Activated T-cell treated with anti-CD3 and anti-CD28 coated beads for 48 hours (primary cell): ENCODE measurements around the gene PTPN1.
"Not testable (repeated sequence)": the region's sequence is repeated elsewhere in the genome, so short reads cannot be mapped to it uniquely, and the experiment has no call there.

Source experiments
- DNase-seq: peaks from one replicate; pipeline ENCODE4 v3.0.0-alpha.2; 2020; ENCODE audit warnings: low read depth

PTPN1 gene

DNA sequence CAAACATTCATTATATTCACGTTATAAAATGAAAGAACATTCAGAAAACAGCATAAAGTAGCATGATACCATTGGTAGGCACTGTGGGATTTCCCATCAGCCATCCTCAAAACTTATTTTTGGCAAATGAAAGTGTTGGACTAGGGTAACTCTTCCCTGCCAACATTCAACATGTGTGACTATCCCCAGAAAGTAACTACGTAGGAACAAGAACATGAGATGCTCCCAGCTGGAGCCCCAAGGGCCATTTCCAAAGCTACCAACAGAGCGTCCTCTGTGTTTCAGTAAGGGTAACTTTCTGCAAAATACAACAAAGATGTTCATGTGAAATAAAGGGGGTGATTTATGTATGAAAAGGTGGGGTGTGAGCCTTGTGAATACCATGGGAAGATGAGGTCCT lies 28.4 kb upstream of the PTPN1 start:
- DNase-seq, result no peak

DNA sequence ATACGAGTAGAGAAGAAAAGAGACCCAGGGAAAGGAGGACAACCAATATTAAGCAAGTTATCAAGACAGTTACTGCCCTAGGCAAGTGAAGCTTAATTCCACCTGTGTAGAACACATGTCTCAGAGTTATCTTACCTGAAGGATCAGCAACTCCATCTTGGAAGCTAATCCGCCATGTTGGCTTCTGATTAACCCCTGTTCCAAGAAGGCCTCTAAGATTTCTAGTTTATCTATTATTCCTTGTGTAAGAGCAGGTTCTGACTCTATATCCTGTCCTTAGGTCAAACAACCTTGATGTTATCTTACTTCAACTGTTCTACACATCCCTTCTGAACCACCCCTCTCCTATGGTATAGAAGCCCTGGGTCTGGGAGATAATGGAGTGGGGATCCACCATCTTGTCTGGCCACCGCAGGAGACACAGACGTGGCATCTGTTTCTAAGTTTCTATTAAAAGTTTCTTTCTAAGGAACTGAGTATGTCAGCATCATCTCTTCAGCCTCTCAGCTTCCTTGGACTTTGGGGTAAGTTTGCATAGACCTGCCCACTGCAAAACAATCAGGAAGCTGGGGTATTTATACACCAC lies 27.7 kb upstream of the PTPN1 start:
- DNase-seq, result no peak

DNA sequence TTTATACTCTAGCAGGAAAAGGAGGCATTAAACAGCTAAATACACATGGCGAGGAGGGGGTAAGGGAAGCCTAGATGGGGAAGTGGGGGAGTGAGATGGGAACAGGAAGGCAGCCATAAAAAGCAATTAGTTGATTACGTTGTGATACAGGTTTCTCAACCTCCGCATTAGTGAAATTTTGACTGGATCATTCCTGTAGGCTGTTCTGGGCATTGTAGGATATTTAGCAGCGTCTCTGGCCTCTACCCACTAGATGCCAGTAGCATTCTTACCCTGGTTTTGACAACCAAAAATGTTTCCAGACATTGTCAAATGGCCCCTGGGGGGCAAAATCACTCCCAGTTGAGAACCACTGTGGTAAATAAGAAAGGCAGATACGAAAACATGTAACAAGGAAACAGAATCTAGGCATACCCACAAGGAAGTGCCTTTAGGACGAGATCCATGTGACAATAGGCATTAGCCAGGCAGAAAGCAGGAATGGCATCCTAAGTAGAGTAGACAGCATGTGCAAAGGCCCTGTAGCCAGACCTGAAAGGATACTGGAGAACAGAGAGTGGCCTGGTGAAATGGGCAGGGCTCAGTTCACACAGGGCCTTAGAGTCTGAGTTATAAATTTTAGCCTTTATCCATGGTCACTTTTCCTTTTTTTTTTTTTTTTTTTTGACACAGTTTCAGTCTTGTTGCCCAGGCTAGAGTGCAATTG lies 25.8 kb upstream of the PTPN1 start:
- DNase-seq, result no peak

DNA sequence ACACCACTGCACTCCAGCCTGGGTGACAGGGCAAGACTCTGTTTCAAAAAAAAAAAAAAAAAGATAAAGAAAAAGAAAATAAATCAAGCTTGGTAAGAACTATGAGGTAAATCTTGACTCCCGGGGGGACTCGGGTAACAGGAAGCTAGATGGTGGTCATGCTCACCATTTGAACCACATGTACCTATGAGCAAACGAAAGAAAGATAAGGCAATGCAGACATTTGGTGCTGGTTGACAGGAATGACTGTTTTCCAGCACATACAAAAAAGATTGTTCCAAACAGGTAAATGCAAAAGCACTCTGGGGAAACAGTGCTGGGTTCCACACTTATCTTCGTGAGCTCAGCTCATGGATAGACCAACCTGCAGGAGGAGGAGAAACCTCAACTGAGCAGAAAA lies 22.8 kb upstream of the PTPN1 start:
- no peak for DNase-seq

DNA sequence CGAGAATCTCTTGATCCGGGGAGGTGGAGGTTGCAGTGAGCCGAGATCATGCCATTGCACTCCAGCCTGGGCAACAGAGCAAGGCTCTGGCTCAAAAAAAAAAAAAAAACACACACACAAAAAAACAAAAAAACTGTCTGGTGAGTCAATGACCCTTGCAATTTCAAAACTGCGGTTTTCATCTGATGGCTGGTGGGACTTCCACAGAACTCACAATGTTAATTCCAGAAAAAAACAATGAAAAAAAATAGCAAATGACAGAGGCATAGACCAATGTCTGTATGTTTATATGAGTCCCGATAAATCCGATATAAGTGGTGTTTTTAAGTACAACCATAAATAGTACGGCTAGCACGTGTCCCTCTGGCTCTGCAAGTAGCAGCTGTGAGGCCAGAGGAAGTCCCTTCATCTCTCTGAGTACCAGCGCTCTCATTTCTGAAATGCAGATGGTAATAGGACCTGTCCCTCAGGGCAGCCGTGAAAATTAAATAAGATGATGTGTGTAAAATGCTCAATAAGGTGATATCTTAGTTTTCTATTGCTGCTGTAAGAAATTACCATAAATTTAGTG lies 21.9 kb upstream of the PTPN1 start:
- no peak for DNase-seq

DNA sequence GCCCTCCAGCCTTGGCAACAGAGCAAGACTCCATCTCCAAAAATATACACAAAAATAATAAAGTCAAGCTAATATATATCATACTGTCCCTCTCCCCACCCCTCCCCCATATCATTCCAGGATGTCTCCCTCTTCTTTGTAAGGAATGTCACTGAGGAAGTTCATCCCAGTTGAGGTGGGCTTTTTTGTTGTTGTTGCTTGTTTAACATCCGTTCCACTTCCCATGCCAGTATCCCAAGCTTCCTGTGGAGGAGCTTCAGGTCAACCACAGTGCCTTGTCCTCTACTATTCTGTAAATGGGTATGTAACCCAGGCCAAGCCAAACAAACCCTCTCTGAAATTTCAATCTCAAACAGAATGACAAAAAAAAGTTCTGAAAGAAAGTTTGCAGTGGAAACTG lies 19.0 kb upstream of the PTPN1 start:
- no peak for DNase-seq

DNA sequence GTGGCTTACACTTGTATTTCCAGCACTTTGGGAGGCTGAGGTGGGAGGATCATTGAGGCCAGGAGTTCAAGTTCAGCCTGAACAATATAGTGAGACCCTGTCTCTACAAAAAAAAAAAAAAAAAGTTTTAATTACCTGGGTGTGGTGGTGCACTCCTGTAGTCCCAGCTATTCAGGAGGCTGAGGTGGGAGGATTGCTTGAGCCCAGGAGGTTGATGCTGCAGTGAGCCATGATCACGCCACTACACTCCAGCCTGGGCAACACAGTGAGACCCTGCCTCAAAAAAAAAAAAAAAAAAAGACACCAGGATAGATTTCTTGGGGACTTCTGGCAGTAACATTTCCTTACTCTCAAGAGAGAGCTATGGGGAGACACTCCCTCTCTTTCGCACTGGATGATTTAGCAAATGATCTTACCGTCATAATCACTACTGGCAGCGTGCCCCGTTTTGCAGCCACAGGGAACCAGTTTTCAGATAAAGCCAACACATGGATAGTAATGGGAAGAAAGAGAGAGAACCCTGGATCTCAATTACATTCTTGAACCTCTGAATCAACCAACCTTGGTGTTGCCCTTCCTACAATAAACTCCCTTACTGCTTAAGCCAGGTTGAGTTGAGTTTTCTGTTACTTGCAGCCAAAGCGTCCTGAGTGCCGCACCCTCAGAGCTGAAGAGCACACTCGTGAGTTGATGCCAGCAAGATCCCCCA lies 18.1 kb upstream of the PTPN1 start:
- DNase-seq, result no peak

DNA sequence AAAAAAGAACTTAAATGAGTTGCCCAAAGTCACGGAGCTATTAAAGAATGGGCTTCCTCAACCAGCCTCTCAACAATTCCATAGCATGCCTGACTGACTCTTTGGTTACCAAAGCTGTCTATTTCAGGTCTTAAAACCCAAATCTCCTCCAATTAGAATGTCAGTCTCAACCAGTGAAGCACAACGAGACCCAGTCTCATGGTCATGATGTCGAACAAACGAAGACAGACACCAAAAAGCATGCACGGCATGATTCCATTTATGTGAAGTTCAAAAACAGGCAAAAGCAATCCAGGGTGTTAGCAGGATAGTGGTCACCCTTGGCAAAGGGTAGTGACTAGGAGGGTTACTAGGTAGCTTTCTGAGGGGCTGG lies 16.3 kb upstream of the PTPN1 start:
- DNase-seq, result no peak

DNA sequence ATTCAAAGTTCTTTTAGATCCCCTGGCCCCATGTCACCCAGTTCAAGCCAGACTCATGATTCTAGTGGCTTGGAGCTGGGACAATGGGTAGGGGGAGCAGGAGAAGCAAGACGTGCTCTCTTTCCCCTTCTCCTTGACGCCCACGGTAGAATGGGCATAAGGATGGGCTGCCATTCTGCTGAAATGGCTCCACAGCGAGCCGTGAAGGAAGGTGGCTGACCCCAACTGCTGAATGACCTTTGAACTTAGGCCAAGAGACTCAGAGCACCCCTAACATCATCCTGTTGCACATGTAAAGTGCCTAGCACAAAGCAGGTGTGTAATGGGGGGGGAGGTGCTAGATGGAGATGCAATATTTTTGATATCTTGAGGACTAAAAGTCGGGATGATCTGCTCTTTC lies 15.8 kb upstream of the PTPN1 start:
- DNase-seq, result no peak

DNA sequence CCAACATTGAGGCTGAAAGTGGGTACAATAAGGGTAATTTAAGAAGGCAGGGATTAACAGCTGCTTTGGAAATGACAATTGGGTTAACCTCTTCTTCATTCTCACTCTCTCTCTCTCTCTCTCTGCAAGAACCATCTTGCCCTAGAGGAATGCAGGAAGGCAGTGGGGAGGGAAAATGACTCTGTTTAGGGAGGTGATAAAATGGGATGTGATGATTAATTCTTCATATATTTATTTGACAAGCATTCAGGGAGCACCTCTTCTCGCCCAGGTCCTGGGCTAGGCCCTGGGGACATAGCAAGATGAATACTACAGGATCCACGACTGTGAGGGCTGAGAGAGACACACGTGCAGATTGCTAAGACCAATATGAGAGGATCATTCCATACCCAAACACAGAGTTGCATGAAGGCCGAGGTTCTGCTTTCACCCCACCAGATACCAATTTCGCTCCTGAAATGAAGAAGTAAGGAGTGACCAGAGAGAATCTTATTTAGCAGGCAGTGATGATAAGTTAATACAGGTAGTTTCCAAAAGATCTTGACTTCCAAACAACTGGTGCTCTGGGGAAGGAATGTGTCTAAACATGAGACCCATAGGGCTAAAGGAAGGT lies 13.3 kb upstream of the PTPN1 start:
- no peak for DNase-seq

DNA sequence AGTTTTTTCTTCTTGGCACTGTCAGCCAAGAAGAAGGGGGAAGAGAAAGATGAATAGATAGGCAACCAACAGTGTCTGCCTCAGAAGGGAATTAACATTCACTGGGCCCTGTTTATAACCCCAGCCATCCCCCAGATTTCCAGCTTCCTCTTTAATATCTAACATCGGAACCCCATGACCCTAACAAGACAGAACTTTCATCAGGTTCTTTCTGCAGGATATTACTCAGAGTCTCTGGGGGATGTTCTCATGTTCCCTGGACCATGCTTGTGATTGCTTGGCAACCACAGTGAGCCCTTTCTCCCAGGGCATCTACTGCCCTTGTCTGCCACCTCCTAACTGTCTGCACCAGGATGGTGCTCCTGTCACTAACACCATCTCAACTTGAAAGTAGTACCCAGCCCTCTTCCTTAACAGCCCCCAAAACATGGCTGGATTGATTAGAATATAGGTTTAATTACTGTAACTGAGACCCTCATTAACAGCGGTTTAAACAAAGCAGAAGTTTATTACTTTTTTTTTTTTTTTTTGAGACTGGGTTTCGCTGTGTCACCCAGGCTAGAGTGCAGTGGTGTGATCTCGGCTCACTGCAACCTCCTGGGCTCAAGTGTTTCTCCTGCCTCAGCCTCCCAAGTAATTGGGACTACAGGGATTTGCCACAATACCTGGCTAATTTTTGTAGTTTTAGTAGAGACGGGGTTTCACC lies 12.0 kb upstream of the PTPN1 start:
- DNase-seq, result no peak

DNA sequence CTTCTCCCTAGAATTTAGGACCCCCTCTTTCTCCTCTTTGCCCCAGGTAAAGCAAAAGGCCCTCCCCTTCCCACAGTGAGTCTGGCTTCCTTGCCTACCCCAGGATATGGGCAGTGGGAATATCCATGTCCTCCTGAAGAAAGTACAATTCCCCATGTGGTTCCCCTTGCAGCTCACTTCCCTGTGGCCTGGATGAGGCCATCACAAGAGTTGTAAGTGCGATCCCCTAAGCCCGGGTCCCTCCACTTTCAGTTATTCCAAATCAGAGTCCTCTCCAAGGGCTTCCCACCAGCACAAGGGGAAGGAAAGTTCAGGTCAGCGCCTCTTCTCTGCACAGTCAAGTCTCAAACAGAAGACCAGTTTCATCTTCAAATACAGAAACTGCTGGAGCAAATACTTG lies 10.2 kb upstream of the PTPN1 start:
- DNase-seq, result no peak

DNA sequence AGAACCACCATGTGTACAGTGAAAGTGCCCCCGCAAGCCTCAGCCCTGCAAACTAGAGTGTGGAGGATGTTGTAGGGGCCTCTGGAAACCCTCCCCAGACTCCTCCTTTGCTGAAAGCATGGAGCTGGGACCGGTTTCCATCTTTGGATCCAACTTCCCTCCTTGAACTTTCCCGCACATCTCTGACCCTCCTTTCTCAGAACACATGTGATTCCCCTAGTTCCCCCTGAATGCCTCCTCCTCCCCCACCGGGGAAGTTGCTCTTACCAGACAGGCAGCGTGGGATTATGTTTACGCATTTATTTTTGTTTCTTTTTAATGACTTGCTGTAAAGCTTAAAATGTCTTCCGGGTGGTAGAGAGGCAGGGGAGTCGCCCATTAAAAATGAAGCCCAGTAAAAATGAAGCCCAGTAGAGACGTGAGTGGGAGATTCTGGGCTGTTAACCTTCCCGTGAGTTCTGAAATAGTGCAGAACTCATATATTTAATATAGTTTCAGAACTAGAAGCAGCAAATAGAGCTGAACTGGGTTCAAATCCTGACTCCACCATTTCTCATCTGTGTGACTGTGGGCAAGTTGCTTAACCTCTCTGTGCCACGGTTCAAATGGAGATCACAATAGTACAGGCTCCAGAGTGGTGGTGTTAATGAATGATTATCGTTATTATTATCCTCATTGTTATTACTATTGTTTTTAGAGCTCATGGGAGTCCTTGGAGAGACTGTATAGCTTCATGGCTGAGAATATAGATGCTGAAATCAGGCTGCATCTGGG lies 8.0 kb upstream of the PTPN1 start:
- no peak for DNase-seq

DNA sequence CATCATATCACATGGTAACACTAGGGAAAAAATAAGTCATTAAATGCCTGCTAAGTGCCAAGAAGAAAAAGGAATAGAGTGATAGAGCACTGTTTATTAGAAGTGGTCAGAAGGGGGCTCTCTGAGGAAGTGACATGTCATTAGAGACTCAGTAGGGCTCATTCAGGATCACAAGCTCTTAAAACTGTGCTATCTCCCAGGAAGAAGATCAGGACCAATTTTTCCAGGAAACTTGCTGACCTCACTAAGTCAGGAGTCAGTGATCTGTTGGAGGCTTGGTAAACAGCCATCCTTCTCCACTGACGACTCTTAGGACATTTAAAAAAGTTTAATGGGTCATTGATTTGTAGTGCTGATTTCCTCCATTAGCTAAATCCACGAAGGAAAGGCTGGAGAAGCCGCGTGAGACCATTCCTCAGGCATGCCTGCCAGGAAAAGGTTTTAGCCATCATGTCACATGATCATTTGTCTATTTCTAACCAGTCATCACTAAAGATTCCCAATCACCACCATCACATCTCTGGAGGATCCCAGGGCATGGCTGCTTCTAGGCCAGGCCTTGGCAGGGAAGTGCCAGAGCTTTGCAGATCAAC lies 5.9 kb upstream of the PTPN1 start:
- DNase-seq, result no peak

DNA sequence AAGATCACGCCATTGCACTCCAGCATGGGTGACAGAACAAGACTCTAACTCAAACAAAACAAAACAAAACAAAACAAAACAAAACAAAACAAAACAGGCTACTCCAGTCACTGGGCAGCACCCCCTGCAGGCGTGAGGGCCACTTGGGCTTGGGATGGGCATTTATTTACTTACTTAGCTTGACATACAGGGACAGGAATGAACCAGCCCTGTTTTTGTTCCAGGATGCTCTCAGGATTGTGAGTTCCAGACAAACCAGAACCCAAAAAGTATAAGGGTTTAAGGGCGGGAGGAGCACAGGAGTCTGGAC lies 4.0 kb upstream of the PTPN1 start:
- DNase-seq, result no peak

DNA sequence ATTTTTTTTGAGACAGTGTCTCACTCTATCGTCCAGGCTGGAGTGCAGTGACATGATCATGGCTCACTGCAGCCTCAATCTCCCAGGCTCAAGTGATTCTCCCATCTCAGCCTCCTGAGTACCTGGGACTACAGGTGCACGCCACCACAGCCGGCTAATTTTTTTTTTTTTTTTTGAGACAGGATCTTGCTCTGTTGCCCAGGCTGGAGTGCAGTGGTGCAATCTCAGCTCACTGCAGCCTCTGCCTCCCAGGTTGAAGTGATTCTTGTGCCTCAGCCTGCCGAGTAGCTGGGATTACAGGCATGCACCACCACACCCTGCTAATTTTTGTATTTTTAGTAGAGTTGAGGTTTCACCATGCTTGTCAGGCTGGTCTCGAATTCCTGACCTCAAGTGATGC lies 2.4 kb upstream of the PTPN1 start:
- DNase-seq, result not testable (repeated sequence)

DNA sequence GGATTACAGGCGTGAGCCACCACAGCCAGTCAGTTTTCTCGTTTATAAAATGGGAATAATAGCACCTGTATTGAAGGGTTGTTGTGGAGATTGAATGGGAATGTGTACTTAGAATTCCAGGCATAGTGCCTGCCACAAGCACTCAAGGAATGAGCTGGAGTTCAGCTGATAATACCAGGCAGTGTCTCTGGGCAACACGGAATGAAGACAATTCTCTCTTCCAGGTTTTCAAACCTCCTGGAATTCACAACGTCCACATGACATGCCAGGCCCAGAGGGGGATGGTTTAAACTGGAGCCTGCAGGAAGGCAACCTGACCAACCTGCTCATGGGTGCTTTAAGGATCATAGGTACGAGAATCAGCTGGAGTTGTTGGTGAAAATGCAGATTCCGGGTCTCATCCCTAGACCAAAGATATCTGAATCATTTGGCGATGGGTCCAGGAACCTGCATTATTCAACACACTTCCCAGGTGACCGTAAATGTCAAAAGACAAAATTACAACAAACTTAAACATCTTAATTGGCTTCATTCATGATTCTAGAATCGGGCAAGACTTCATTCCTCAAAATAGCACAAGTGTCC lies 1.9 kb upstream of the PTPN1 start:
- DNase-seq, result no peak

DNA sequence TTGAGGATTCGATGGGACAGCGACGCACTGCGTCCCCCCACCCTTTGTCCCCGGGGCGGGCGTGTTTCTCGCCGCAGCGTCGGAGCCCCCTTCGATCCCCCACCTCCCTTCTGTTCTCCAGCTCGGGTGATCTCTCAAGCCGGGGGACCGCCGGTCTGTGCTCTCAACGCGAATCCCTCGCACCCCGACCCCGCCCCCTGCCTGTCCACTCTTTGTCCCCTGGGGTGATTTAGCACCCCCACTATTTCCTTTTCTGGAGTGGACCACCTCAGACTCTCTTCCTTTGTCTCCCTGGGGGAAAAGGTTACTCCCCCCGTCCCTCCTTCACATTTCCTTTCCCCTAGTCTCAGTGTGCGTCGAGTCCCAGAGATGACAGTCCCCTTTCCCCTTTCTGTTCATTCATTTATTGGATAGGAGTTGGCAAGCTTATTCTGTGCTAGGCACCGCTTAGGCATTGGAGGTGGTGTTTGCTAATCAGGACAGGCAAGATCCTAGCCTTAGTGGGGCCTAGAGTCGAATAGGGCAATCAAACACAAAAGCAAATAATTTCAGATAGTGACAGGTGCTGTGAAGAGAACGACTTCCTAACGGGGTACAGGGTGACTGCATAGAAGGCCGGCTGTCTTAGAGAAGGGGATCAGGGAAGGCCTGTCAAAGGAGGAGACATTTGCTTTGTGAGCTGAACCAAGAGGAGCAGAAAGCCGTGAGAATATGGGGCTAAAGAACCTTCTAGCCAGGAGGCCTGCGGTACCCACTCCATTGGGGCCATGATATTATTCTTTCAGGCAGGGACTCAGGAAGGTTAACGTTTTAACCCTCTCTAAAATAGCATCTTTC lies 741 bp downstream of the PTPN1 start:
- no peak for DNase-seq

DNA sequence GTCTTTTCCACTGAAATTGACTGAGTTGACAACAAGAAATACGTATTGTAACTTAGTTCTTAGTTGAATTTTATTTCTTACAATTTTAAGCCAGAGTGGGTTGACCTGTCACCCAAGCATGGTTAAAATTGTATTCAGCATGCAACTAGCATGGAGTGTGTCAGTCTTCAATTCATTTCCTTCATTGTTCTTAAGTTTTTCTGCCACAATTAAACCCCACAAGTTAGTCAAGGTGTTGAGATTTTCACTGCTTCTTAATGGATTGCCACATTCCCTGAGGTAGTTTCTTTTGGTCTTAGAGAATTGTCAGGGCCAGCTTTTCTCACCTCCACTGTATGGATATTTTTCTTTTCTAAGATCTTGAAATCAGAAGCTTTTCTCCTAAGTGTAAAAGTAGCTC lies 2.1 kb downstream of the PTPN1 start:
- DNase-seq, result no peak
